Duodenal mucosa (tissue), 2 donors: ENCODE measurements around the gene BCL6.

ENCODE experiments used
- H3K27ac ChIP-seq: one replicate; pipeline ENCODE4 v1.7.0; 2013; ENCODE audit warnings: low read depth, low read length
- H3K27me3 ChIP-seq, 2 donors: one replicate each; pipeline ENCODE4 v1.7.0; 2013; ENCODE audit warnings: low read length in 2 of 2, control low read depth in 1 of 2; ENCODE audit not compliant: insufficient read depth in 2 of 2, control insufficient read depth in 1 of 2
- H3K36me3 ChIP-seq, 2 donors: one replicate each; pipeline ENCODE4 v1.7.0; 2013; ENCODE audit warnings: low read length in 2 of 2, control low read depth in 1 of 2; ENCODE audit not compliant: insufficient read depth in 2 of 2, control insufficient read depth in 1 of 2
- H3K4me1 ChIP-seq, 2 donors: one replicate each; pipeline ENCODE4 v1.7.0; 2013; ENCODE audit warnings: low read length in 2 of 2, control low read depth in 1 of 2; ENCODE audit not compliant: insufficient read depth in 2 of 2, control insufficient read depth in 1 of 2
- H3K4me3 ChIP-seq, 2 donors: one replicate each; pipeline ENCODE4 v1.7.0; 2013; ENCODE audit warnings: low read length in 2 of 2, low read depth in 1 of 2
- H3K9ac ChIP-seq, 2 donors: one replicate each; pipeline ENCODE4 v1.7.0; 2013; ENCODE audit warnings: low read length in 2 of 2, low read depth in 1 of 2
- H3K9me3 ChIP-seq, 2 donors: one replicate each; pipeline ENCODE4 v1.7.0; 2013; ENCODE audit warnings: low read length in 2 of 2, control low read depth in 1 of 2; ENCODE audit not compliant: control insufficient read depth in 1 of 2

BCL6 gene

GRCh38 chr3:187744169-187745151 is 808 bp downstream of the BCL6 start:
- peaks cover 30 to 38% of the 10 kb centered on the region in 2 donors for H3K4me1 ChIP-seq
- H3K27ac ChIP-seq, result peak overlapping the region; percentile 99
- no peaks in the 10 kb centered on the region for H3K27me3 ChIP-seq
- H3K4me3 ChIP-seq, result peak overlapping the region; percentile 70 to 93
- H3K36me3 ChIP-seq, result no peaks in the 10 kb centered on the region
- H3K9ac ChIP-seq, result peak overlapping the region; percentile 76 to 97
- no peaks in the 10 kb centered on the region for H3K9me3 ChIP-seq

GRCh38 chr3:187743195-187744141 is 1.8 kb downstream of the BCL6 start:
- H3K4me1 ChIP-seq, result peaks cover 22 to 37% of the 10 kb centered on the region in 2 donors

GRCh38 chr3:187742351-187743171 is 2.7 kb downstream of the BCL6 start:
- Histone ChIP-seq H3K9me3 (no peaks in the 10 kb centered on the region), H3K4me3 (peak overlapping the region; percentile 46 to 93), H3K27ac (peak overlapping the region; percentile 99), H3K4me1 (peaks cover 16 to 38% of the 10 kb centered on the region in 2 donors), H3K9ac (peak overlapping the region; percentile 32 to 97), H3K36me3 (no peaks in the 10 kb centered on the region), H3K27me3 (no peaks in the 10 kb centered on the region)

More at GRCh38 chr3:187743195-187744141, 1.8 kb downstream of the BCL6 start:
- Histone ChIP-seq H3K9me3 (no peaks in the 10 kb centered on the region), H3K9ac (peak overlapping the region; percentile 76 to 97), H3K27ac (peak overlapping the region; percentile 99), H3K4me3 (peak overlapping the region; percentile 70 to 93), H3K27me3 (no peaks in the 10 kb centered on the region), H3K36me3 (no peaks in the 10 kb centered on the region)

GRCh38 chr3:187741403-187742350 is 3.6 kb downstream of the BCL6 start:
- H3K36me3 ChIP-seq, result no peaks in the 10 kb centered on the region
- peaks cover 16 to 42% of the 10 kb centered on the region in 2 donors for H3K4me1 ChIP-seq
- H3K9me3 ChIP-seq, result no peaks in the 10 kb centered on the region
- peak overlapping the region; percentile 91 to 93 for H3K4me3 ChIP-seq
- H3K27me3 ChIP-seq, result no peaks in the 10 kb centered on the region
- peak overlapping the region; percentile 76 to 90 for H3K9ac ChIP-seq
- H3K27ac ChIP-seq, result peak overlapping the region; percentile 65

GRCh38 chr3:187740421-187741399 is 4.6 kb downstream of the BCL6 start:
- Histone ChIP-seq H3K4me1 (peaks cover 16 to 46% of the 10 kb centered on the region in 2 donors), H3K9ac (peak overlapping the region; percentile 76 to 90), H3K27ac (peak overlapping the region; percentile 73), H3K36me3 (no peaks in the 10 kb centered on the region), H3K4me3 (peak overlapping the region; percentile 91 to 93), H3K27me3 (no peaks in the 10 kb centered on the region), H3K9me3 (no peaks in the 10 kb centered on the region)

- Histone ChIP-seq H3K4me1 (peaks cover 16 to 46% of the 10 kb centered on the region in 2 donors), H3K9me3 (no peaks in the 10 kb centered on the region), H3K4me3 (peak overlapping the region; percentile 91 to 93), H3K36me3 (no peaks in the 10 kb centered on the region), H3K9ac (peak overlapping the region; percentile 75 to 90), H3K27me3 (no peaks in the 10 kb centered on the region), H3K27ac (peak overlapping the region; percentile 73)
Measured at GRCh38 chr3:187739561-187740332, 5.5 kb downstream of the BCL6 start.

GRCh38 chr3:187739094-187739560 is 6.1 kb downstream of the BCL6 start:
- H3K9me3 ChIP-seq, result no peaks in the 10 kb centered on the region
- H3K4me3 ChIP-seq, result peak overlapping the region; percentile 91 to 93
- no peaks in the 10 kb centered on the region for H3K27me3 ChIP-seq
- peak overlapping the region; percentile 75 to 90 for H3K9ac ChIP-seq
- peaks cover 16 to 46% of the 10 kb centered on the region in 2 donors for H3K4me1 ChIP-seq
- H3K36me3 ChIP-seq, result no peaks in the 10 kb centered on the region
- H3K27ac ChIP-seq, result peak overlapping the region; percentile 73
